Pulmonary artery endothelial cell (primary cell): ENCODE data around the gene LARP4B. TPM values are rescaled to one million over a fixed set of nuclear protein-coding genes. Genes with fewer than 3 reads are reported as not detected.
"Not testable (repeated sequence)": the region's sequence is repeated elsewhere in the genome, so short reads cannot be mapped to it uniquely, and the experiment has no call there.

ENCODE experiments used
- DNase-seq: peaks from one replicate; pipeline ENCODE4 v3.0.0-alpha.2; 2011; ENCODE audit warnings: low read depth, low spot score
- total RNA-seq: library from RNA; depleted of rRNA; stranded (reverse); fragments of >200 nt; gene quantifications from 2 replicates; pipeline ENCODE4 v1.2.3, GENCODE V29; 2014

Gene LARP4B
- total RNA-seq, 1 donor from 2014 or later, result 39.5 TPM

DNA sequence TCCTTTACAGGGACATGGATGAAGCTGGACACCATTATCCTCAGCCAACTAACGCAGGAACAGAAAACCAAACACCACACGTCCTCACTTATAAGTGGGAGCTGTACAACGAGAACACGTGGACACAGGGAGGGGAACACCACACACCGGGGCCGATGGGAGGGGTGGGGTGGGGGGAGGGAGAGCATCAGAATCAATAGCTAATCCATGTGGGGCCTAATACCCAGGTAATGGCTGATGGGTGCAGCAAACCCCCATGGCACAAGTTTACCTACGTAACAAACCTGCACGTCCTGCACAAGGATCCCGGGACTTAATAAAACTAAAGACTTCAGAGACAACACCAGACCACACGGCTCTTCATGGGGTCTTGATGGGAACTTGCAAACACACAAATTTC, 159.9 kb downstream of the LARP4B start:
- DNase-seq, result no peak

DNA sequence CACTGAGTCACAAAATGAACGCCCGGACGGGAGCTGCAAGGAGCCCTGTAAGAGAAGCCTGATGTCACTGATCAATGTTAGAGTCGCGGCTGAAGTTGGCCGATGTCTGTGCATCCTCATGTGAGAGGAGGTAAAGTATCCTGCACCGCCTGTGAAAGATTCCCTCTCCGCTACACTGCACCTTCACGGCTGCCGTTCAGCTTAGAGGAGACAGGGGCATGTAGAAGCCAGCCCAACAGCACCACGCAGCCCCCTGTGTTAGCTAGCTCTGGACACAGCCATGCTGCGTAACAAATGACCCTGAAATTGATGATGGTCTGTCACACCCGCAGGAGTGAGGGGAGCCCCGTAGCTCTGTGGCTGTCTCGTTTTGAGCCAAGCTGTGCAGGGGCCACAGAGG, 160.5 kb downstream of the LARP4B start:
- no peak for DNase-seq

DNA sequence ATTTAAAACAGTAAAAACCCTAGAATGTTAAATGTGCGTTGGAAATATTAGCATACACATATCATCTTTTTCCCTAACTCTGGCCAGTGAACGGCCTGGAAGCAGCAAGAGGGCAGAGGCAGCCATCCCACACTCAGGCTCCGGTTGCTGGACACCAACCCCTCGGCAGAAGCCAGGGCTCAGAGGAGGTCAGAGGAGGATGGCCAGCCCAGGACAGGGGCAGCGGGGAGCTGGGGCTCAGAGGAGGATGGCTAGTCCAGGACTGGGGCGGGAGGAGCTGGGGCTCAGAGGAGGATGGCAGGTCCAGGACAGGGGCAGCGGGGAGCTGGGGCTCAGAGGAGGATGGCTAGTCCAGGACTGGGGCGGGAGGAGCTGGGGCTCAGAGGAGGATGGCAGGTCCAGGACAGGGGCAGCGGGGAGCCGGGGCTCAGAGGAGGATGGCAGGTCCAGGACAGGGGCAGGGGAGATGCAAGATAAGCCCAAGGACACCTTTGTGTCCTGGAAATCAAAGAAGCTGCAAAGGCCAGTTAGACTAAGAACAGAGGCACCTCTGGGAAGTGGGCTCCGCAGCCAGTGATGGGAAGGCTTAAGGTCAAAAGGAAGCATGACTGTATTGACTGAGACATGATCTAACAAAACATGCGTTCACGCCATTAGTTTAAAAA, 161.3 kb downstream of the LARP4B start:
- not testable (repeated sequence) for DNase-seq

DNA sequence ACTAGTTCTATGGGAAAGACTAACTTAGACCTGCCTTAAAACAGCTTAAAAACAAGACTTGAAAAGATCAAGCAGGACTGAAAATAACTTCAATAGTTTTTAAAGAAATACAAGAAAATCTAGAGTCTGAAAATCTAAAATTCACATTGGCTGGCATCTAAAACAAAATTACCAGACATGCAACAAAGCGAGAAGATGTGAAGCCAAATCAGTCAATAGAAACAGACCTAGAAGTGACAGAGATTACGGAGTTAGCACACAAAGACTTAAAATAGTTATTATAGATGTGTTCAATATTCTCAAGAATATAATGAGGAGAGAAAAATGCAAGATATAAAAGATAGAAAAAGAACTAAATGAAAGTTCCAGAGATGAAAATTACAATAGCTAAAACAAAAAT, 163.7 kb downstream of the LARP4B start:
- no peak for DNase-seq

DNA sequence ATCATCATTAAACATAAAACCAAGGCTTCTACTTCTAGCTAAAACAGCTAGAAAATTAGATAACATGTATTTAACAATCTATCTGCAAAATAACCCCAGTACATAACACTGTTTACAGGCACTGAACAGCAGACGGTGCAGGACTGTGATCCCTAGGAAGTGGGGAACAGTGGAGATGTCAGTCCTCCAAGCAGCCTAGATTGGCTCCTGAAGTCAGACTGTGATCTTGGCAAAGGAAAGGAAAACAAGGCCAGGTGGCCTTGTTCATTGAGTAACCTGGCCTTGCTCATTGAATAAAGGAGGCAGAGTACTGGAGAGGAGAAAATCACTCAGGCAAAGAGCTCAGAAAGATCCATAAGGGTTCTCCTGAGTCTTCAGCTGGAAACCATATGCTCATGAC, 164.3 kb downstream of the LARP4B start:
- DNase-seq, result no peak

DNA sequence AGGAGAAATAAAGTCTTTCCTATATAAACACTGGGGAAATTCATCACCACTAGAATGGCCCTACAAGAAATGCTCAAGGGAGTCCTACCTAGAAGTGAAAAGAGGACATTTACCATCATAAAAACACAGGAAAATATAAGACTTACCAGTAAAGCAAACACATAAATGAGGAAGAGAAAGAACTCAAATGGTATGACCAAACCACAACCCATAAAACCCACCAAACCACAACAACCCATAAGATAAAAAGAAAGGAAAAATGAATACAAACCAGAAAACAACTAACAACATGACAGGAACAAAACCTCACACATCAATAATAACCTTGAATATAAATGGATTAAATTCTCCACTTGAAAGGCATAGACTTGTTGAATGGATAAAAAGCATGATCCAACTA, 170.1 kb downstream of the LARP4B start:
- DNase-seq, result no peak

DNA sequence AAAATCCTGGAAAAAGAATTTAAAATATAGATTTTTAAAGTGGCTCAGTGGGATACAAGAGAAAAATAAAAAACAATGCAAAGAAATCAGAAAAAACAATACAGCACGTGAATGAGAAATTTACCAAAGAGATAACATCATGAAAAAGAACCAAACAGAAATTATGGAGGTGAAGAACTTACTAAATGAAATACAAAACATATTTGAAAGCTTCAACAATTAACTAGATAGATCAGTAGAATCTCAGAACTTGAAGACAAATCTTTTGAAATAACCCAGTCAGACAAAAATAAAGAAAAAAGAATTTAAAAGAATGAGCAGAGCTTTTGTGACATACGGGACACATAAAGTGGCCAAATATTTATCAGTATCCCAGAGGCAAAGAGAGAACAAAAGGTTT, 170.9 kb downstream of the LARP4B start:
- no peak for DNase-seq

DNA sequence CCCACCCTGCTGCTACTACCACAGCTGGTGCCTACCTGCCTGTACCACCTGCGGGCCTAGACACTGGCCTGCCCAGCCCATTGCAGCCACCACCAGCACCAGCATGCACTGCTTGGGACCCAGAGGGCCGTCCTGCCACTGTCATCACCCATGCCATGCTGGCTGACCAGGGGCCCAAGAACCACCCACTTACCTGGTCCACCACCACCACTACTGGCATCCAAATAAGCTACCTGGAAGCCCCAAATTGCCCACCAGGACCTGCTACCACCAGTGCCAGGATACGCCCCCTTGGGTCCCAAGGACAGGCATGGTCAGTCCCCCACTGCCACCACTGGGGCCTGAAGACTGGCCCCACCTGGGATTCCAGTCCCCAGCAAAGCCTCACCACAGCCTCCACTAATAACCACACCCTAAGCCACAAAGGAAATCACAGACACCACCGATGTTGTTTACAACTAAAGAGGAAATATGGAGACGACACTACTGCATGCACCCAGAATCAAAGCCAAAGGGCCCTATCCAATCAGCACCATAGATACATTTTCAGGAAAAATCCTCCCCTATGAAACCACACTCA, 171.5 kb downstream of the LARP4B start:
- no peak for DNase-seq

Other genes with a start within 250 kb of the LARP4B start
- 1.8 and 5.1 TPM in 2 replicates for gene DIP2C, start 242.0 kb downstream of the LARP4B start, total RNA-seq
- 40.9 and 46.8 TPM in 2 replicates for gene GTPBP4, start 56.7 kb upstream of the LARP4B start, total RNA-seq
- not detected in 2 replicates for gene IDI2, start 94.2 kb upstream of the LARP4B start, total RNA-seq
- 67.0 and 96.2 TPM in 2 replicates for gene IDI1, start 117.4 kb upstream of the LARP4B start, total RNA-seq
- 22.3 and 32.1 TPM in 2 replicates for gene WDR37, start 124.7 kb upstream of the LARP4B start, total RNA-seq